Ammon's horn (tissue), 1 donor: Measurements from ENCODE around the gene MRPS27.

Experiments used
- DNase-seq: peaks from one replicate; pipeline ENCODE4 v3.0.0-alpha.2; 2016; ENCODE audit warnings: low spot score

The MRPS27 gene

DNA sequence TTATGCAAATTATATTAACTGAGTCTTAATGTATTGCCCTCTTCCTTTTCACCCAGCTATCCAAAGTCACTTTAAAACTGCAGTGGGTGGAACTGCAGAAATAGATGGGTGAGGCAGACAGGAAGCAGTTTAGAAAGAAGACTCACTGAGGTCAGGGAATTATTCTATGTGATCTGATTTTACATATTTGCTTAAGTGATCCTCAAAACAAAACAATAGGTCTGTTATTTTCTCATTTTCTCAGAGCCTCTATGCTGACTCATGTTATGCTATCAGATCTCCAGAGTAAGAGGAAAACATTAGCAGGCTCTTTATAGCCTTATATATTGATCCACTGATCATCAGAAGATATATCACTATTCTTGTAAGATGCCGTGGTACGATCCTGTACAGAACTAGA lies 63.5 kb downstream of the MRPS27 start:
- DNase-seq = no peak

DNA sequence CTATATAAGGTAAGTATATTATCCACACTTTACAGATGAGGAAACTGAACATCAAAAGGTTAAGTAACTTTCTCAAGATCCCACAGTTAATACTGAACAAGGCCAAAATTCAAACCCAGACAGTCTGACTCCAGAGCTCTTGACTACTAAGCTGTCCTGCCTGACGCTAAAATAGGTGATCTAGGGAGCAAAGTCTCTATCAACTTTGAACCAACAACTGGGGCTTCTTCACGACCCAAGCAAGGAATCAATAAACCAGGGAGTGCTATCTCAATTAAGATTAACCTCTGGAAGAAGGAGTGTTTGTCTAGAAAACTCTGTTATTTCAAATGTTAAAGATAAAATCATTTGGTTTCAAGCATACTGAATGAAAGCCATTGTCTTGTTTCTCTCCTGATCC lies 64.4 kb downstream of the MRPS27 start:
- DNase-seq = no peak

DNA sequence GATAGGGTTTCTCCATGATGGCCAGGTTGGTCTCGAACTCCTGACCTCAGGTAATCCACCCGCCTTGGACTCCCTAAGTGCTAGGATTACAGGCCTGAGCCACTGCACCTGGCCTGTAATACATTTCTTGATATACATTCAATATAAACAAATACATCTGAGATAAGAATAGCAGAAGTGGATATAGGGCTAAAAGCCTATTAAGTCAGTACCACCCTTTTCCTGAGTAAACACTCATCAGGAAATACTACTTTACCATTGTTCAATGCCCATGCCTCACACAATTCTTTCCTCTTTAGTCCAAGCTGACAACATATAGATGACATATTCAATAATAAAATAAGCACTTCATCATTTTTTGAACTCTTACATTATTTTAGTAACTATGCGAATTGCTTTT lies 64.8 kb downstream of the MRPS27 start:
- DNase-seq = no peak

DNA sequence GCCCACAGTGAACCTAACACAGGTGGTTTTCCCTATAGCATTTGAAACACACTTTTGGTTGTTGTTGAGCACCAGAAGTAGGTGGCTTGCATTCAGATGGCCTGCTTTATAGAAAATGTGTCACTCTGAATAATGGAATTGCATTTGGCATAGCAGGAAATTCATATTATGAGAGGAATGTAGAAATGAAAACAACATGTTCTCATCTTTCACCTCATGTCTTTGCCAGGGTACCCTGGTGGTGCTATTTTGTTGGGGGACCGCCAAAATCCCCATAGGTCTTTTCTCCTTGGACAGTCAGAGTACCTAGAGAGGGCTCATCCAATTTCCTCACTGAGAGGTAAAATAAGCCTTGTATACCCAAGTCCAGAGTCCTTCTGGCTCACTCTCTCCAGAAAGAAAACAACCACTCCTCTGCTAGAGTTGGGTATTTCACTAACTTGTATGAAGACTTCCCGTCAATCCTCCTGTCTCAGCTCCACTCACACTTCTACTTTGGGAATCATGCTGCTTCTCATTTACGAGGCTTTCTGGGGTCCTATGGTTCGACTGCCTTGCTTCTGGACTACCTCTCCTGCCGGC lies 67.4 kb downstream of the MRPS27 start:
- DNase-seq = no peak

DNA sequence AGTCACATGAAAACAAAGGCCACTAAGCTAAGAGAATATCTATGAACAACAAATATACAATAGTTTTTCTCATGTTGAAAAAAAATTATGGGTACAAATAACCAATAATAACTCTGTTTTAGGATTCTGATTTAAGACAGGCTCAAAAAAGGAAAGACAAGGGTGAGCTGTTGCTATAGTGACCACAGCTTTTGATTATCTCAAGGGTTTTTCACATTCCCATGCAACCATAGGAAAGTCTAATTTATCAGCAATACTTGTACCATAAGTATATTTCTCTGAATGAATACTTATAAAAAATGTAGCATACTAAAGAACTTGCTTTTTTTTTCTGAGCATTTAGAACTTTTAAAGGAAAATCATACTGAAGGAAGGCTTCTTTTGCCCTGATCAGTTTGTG lies 68.0 kb downstream of the MRPS27 start:
- no peak for DNase-seq

DNA sequence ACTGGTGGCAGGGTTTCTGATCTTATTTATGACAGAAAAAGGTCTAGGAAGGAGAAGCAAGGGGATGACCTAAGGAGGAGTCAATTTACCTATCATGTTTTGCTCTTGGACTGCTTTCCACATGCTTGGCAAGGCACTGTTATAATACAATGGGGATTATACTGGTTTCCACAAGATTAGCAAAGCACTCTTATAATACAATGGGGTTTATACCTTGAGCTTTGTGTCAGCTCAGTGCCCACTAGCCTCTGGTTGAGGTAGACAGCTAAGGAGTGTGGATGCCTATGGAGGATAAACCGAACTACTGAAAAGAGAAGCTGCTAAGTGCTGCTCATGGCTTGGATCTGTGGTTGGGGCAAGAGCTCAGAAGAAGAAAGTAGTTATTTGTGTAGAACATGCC lies 68.7 kb downstream of the MRPS27 start:
- DNase-seq = no peak

DNA sequence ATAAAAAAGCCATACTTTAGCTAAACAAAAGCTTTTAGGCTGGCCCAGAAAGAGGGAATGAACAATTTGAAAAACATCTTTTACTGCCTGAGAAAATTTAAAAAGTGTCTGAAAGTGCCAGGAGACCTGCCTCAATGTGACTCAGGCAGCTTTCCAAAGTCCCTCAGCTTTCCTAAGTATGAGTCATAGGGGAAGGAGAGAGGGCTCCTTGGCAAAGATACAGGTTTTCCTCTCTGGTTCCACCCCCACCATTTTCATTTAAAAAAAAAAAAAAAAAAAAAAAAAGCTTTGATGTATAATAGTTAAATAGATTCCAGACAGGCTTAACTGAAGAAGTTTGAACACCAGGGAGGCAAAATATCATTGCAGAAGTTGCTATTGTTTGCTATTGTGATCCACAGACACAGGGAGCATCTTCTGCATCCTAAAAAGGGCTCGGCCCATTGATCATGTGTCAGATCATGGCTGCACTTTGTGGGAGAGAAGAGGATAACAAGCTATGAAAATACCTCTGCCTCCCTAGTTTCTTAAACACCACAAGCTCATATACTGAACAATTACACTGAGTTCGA lies 71.5 kb downstream of the MRPS27 start:
- peak; percentile 72 for DNase-seq

DNA sequence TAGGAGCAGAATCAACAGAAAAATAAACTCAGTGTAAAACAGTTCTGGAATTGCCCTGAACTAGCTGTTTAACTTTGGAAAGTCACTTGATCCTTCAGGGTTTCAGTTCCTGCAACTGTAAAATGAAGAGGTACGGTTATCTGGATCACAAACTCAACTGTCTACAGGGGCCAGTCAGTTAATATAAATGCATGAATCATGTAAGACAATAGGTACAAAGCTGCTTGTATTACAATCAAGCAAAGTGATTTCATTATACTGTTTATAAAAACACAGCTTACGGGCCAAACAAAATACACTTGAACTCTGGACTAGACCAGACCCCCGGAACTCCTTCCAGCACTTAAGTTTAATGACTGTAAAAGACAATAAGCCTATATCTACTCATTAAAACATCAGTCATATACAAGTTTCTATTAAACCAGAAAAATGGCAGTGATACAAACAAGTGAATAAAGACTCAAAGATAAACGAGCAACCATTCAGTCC lies 73.0 kb downstream of the MRPS27 start:
- no peak for DNase-seq

DNA sequence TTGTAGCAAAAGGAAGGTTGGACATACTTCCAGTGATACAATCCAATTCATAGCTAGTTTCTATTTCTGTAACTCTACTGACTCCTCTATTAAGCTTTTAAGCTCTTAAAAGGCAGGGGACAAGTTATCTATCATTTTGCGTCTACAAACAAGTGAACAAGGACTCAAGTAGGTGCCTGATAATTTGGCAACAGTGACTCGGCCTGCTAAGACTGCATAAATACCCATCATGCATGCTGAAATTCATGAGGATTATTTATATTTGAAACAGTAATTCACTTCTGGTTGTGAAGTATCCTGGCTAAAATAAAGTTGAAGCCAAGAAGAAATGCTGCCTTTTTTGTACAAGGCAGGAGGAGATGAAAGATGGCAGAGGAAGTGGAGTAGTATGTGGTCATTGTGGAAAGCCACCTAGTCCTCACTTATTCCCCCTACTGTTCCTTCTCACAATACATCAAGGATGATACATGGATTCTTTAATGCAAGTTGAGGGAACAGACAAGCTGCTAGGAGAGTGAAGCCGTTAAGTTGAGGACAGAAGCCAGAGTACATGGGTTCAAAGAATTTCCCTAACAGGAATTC lies 74.0 kb downstream of the MRPS27 start:
- peak; percentile 33 for DNase-seq

DNA sequence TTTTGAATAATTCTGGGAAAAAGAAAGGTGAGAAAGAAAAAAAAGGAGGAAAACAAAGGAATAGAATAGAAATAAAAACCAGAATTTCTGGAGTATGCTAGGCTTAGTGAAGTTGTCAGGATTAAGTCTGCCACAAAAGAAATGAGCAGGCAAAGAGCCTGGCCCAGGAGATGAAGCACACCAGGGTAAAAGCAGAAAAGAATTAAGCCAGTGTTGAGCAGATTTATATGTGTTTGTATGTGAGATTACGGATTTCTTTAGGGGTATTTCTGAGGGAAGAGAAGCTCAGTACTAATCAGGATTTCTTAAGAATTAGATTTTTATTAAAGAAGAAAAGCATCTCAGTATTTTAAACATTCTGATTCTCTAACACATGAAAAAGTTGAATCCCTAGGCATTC lies 74.5 kb downstream of the MRPS27 start:
- DNase-seq = no peak

DNA sequence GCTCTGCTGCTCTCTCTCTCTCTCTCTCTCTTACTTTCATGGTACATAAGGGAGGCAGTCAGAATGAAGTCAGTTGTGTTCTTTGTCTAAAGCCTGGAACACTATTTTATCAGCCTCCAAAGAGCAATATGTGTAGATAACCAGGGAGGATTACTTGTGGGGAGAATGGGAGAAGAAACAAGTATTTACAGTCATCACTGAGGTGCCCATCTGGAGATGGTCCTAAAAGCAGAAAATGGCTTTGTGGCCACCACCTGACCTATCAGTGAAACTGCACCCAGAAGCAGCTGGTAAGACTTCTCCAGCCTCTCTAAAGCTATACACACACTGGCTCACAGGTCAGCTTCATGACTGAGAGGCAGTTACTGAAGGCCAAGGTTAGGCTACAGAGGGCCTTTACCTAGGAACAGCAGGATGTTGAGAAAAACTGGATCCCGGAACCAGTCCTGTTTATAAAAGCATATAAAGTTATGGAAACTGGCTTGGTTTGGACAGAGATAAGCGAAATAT lies 75.1 kb downstream of the MRPS27 start:
- peak; percentile 84 for DNase-seq

DNA sequence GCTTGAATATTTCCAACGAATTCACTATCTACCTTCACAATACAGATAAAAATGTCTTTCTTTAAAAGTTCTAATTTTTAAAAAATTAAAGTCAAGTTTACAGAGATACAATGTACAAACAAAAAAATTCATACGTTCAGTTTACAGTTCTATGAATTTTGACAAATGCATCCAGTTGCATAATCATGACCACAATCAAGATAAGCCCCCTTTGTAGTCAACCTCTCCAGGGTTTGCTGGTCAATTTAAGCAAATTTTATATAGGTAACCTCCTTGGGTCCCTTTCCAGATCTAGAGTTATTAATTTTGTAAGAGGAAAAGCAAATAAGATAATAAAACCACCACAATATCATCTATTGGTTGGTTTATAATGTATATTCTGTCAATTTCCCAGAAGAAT lies 76.3 kb downstream of the MRPS27 start:
- DNase-seq = no peak

DNA sequence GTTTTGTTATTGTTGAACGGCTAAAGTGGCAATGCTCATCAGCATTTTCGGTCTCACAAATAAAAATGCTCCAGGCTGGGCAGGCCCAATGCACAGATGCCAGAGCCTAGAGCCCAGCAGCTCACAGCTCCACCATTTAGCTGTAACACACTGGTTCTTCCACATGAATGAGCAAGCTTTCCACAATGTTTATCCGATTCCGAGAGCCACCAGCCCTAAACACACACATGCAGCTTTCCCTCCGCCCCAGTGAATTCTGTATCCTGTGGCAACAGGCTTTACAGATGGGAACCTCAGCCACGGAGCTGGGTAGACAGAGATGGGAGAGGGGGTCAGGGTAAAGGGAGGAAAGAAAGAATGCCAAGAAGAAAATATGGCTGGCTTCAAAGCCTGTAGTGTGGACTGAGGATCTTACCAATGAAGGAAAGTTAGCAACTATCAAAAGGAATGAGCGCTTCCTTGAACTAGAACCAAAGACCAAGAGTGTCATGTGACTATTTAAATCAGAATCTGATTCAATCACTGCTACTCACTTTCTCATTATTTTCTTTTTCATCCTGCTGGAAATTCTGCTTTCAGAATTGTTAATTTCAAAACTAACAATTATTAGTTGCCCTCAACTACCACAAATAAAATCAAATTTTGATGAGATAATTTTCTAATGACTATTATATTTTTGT lies 77.1 kb downstream of the MRPS27 start:
- peak; percentile 52 for DNase-seq

DNA sequence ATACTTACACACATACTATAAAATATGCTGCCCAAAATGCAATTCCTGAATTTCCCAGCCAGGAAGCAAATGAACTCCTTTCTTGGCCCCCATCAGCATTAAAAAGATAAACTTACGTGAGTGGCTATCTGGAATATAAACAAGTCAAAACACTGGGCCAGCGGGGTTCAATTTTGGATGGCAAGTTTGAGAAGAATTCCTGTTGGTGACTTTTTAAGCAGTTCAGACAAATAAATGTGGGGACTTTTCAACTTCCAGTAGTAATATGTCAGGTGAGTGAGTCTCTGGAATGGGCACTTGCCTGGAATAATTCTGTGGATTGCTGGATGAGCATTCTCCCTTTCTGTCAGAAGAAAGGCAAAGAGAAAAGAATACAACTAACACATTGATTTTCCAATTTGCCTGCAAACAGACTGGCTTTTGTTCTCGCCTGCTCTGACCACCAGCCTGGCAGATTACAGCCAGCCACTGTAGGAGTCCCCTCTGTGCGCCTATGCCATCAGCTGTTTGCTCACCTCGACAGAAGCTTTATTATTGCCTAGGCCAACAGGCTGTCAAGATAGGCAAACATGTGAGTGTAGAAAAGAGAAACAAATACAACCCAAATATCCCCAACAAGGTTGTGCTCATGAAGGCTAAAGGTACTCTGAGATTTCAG lies 78.6 kb downstream of the MRPS27 start:
- DNase-seq = peak; percentile 89

DNA sequence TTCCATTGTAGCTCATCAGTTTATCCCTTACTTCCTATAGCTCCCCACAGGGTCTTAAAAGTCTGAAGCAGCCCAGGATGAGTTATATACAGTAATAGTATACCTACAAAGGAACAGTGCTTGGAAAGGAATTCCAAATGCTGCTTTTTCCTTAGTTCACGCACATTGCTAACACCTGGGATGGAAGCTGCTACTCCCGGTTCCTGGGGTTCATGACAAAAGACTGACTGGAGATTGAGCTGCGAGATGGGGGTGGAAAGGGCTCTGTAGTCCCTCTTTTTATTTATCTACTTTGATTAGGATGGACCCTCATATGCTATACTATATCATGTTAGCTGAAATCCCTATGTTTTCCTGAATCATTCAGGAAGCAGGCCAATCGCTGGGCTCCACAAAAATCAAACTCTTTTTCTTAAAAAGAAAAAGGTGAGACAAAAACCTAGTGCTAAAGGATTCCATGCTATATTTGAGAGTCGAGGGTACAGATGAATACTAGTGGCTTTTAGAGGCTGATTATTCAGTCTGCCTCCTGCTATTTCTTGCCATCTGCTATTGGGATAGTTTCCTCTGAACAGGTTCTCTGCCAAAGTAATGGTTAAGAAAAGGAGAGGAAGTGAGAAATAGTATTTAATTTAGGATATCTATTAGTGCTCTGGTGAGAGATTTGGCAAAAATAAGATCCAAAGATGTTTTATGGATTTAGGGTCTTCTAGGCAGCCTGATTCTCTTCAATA lies 81.2 kb downstream of the MRPS27 start:
- no peak for DNase-seq

DNA sequence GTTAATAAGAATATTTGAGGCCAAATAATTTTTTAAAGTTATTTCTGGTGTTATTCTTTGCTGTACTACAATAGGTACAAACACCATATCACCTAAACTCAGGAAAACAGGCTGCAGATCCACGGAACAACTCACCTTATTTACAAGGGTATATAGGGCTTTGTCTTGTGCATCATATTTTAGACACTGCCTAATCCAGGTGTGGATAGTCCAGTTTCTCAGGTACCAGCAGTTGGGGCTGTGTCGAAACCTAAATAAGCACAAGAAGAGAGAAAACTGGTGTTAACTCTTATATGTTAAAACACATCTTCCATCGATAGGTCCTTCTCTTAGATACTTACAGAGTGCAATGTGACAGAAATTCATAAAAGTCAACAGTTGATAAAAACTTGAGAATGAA lies 82.2 kb downstream of the MRPS27 start:
- no peak for DNase-seq

DNA sequence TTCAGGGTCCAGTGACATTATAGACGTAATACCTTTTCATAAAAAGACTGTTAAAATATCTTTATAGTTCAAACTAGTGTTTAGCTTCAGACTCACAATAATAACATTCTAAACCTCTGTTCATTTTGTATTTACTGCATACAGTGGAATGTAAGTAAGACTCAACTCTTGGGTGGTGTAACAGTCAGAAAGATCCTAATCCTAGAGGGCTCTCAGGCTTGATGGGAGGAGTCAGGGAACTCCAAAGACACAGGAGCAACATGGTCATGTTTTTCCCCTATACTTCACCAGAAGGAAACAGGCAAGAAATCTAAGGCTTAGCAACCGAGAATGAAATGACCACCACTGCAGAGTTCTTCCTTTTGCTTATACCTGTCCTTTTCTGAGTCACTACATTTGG lies 82.6 kb downstream of the MRPS27 start:
- DNase-seq = no peak

DNA sequence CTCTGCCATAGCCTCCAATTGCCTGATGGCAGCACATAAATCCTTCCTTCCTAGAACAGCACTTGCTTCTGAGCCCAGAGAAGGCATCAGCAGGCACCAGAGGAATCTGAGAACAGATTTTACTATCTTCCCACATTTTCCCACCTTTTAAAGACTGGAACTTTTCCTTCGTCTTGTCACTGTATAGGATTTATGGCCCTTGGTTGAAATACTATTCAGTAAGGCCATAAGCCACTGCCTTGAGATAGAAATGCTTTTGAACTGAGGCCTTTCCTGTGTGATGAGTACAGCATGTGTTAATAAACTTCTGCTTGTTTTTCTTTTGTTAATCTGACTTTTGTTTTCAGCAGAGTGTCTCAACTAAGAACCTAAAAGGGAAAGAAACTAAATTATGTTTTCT lies 84.3 kb downstream of the MRPS27 start:
- no peak for DNase-seq

DNA sequence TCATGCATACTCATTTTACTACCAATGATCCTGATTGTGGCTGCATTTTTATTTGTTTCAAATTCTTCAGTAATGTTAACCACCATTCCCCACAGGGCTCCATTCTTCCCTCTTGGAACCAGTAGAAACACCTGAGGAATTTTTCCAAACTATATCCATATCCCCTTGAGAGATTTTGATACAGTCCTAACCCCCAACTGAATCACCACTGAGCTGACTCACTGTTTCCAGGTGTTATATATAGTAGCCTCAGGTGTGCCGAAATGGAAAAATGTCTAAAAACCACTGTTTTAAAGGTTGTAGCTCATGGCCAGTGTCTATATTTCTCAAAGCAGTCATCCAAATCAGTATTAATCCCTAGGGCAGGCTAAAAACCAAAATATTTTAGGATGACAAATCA lies 85.2 kb downstream of the MRPS27 start:
- no peak for DNase-seq

DNA sequence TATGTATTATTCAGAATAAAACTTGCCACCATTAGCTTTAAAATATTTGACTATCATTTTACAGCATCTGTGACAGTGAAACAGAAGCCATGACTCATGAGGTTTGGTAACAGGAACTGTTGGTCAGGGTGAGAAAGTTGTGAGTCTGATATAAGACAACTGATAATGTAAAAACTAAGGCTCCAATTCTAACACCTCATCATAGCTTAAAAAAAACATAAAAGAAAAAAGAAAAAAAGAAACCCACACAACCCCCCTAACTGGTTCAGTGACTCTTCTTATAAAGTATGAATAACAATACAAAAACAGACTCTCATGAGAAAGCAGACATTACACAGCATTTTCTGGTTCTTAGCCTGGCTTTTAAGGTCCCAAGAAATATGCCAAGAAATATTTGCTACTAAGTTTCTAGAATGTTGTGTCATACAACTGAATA lies 85.8 kb downstream of the MRPS27 start:
- no peak for DNase-seq

DNA sequence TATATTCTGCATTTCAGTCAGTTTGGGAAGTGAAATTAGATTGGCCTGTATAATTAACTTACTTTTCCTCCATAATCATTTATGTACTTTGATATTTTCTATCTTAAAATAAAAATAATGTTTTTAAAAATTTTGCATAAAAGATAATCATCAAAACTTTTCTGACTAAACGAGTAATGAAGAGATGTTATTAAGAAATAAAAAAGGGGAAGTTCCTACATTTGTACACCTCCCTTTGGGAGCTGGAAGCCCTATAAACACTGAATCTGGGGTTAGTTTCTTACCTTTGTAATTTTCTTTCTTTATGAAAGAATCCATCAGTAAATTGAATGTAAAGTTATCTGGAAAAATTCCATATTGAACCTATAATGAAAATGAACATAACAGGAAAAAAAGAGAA lies 86.2 kb downstream of the MRPS27 start:
- DNase-seq = no peak

DNA sequence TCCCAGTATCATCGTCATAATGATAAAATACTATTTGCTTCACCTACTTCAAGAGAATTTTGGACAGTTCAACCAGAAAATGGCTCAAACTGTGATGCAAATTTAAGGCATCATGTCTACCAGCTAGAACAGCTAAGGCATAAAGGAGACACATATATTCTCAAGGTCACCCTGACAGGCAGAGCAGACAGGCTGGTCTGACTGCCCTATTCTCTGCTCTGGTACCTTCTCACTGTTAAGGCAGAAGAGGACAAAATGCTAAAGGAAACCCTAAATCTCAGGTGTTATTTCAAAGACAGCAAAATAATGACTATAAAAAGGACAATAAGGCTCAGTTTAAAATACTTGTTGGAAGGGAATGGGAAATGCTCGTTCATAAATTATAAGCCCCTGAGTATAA lies 87.2 kb downstream of the MRPS27 start:
- DNase-seq = no peak
